Central memory CD8-positive, alpha-beta T cell (primary cell): ENCODE data around the gene LUZP1.

Experiments used
- ATAC-seq: fragments of 150-1000 bp; cut with Tn5 transposase; replicated peaks from 2 replicates; pipeline ENCODE4 v1.10.0; 2022; ENCODE audit warnings: mild to moderate bottlenecking, moderate FRiP score, moderate number of reproducible peaks; ENCODE audit not compliant: poor library complexity, severe bottlenecking; ENCODE audit errors: extremely low read depth
- DNase-seq, 2 donors: peaks; one replicate each; pipeline ENCODE4 v3.0.0; 2021; ENCODE audit warnings: low spot score in 2 of 2
- H3K27ac Mint-ChIP-seq: one replicate; pipeline ENCODE4 v1.8.0; 2022; ENCODE audit warnings: low read depth, mild to moderate bottlenecking, moderate library complexity, mixed read lengths
- H3K27me3 Mint-ChIP-seq: one replicate; pipeline ENCODE4 v1.8.0; 2022; ENCODE audit warnings: mixed read lengths
- H3K36me3 Mint-ChIP-seq: one replicate; pipeline ENCODE4 v1.8.0; 2022; ENCODE audit warnings: mild to moderate bottlenecking, moderate library complexity, mixed read lengths; ENCODE audit not compliant: insufficient read depth
- H3K4me1 Mint-ChIP-seq: one replicate; pipeline ENCODE4 v1.8.0; 2022; ENCODE audit warnings: mixed read lengths
- H3K4me3 Mint-ChIP-seq: one replicate; pipeline ENCODE4 v1.8.0; 2022; ENCODE audit warnings: mild to moderate bottlenecking, moderate library complexity, mixed read lengths
- H3K9me3 Mint-ChIP-seq: one replicate; pipeline ENCODE4 v1.8.0; 2022; ENCODE audit warnings: mixed read lengths

The LUZP1 gene

GRCh38 chr1:23116921-23117699 is 51.5 kb downstream of the LUZP1 start:
- Mint-ChIP-seq H3K9me3 (no peaks in the 10 kb centered on the region), H3K27me3 (no peaks in the 10 kb centered on the region), H3K27ac (peak overlapping the region; percentile 92), H3K4me3 (peak overlapping the region; percentile 32), H3K4me1 (peaks cover 44% of the 10 kb centered on the region), H3K36me3 (peaks cover 19% of the 10 kb centered on the region)
- DNase-seq (no peak), ATAC-seq (no peak)

- Mint-ChIP-seq H3K4me1 (peaks cover 52% of the 10 kb centered on the region), H3K27ac (no peak overlapping the region), H3K4me3 (no peak overlapping the region), H3K9me3 (no peaks in the 10 kb centered on the region), H3K36me3 (peaks cover 19% of the 10 kb centered on the region), H3K27me3 (no peaks in the 10 kb centered on the region)
- DNase-seq (no peak), ATAC-seq (no peak)
These were observed 52.3 kb downstream of the LUZP1 start for GRCh38 chr1:23116216-23116836.

- no peak overlapping the region for H3K4me3 Mint-ChIP-seq
- H3K27me3 Mint-ChIP-seq, result no peaks in the 10 kb centered on the region
- H3K27ac Mint-ChIP-seq, result no peak overlapping the region
- no peaks in the 10 kb centered on the region for H3K9me3 Mint-ChIP-seq
- H3K4me1 Mint-ChIP-seq, result peaks cover 58% of the 10 kb centered on the region
- peaks cover 22% of the 10 kb centered on the region for H3K36me3 Mint-ChIP-seq
- ATAC-seq (no peak), DNase-seq (no peak)
These were observed 54.1 kb downstream of the LUZP1 start for GRCh38 chr1:23114424-23115079.

GRCh38 chr1:23111600-23112535 is 56.8 kb downstream of the LUZP1 start:
- H3K4me3 Mint-ChIP-seq, result no peak overlapping the region
- DNase-seq, result no peak
- no peak for ATAC-seq
- H3K27me3 Mint-ChIP-seq, result no peaks in the 10 kb centered on the region
- no peaks in the 10 kb centered on the region for H3K9me3 Mint-ChIP-seq
- peaks cover 37% of the 10 kb centered on the region for H3K4me1 Mint-ChIP-seq
- peak overlapping the region; percentile 20 for H3K27ac Mint-ChIP-seq
- H3K36me3 Mint-ChIP-seq, result peaks cover 17% of the 10 kb centered on the region

GRCh38 chr1:23110391-23110790 is 58.3 kb downstream of the LUZP1 start:
- peaks cover 17% of the 10 kb centered on the region for H3K36me3 Mint-ChIP-seq
- H3K27ac Mint-ChIP-seq, result peak overlapping the region; percentile 20

GRCh38 chr1:23108918-23109533 is 59.6 kb downstream of the LUZP1 start:
- H3K4me3 Mint-ChIP-seq, result no peak overlapping the region
- peaks cover 19% of the 10 kb centered on the region for H3K36me3 Mint-ChIP-seq
- peak overlapping the region; percentile 36 for H3K27ac Mint-ChIP-seq
- H3K27me3 Mint-ChIP-seq, result no peaks in the 10 kb centered on the region
- DNase-seq, result no peak
- peaks cover 37% of the 10 kb centered on the region for H3K4me1 Mint-ChIP-seq
- no peaks in the 10 kb centered on the region for H3K9me3 Mint-ChIP-seq
- no peak for ATAC-seq

More at GRCh38 chr1:23110391-23110790, 58.3 kb downstream of the LUZP1 start:
- no peaks in the 10 kb centered on the region for H3K9me3 Mint-ChIP-seq
- no peak overlapping the region for H3K4me3 Mint-ChIP-seq
- no peaks in the 10 kb centered on the region for H3K27me3 Mint-ChIP-seq
- no peak for DNase-seq
- ATAC-seq, result no peak
- H3K4me1 Mint-ChIP-seq, result peaks cover 32% of the 10 kb centered on the region

GRCh38 chr1:23103001-23103889 is 65.4 kb downstream of the LUZP1 start:
- H3K36me3 Mint-ChIP-seq, result peaks cover 9% of the 10 kb centered on the region
- no peaks in the 10 kb centered on the region for H3K27me3 Mint-ChIP-seq
- H3K4me3 Mint-ChIP-seq, result peak overlapping the region; percentile 68
- peak overlapping the region; percentile 95 for H3K27ac Mint-ChIP-seq
- ATAC-seq (peak; percentile 90), DNase-seq (peak in 1 of 2 donors; percentile 16)
- no peaks in the 10 kb centered on the region for H3K9me3 Mint-ChIP-seq
- H3K4me1 Mint-ChIP-seq, result peaks cover 53% of the 10 kb centered on the region

- Mint-ChIP-seq H3K4me3 (no peak overlapping the region), H3K36me3 (peaks cover 9% of the 10 kb centered on the region), H3K4me1 (peaks cover 56% of the 10 kb centered on the region), H3K27me3 (no peaks in the 10 kb centered on the region), H3K9me3 (no peaks in the 10 kb centered on the region), H3K27ac (peak overlapping the region; percentile 95)
- ATAC-seq (no peak), DNase-seq (no peak)
These were observed 66.4 kb downstream of the LUZP1 start for GRCh38 chr1:23102289-23102688.

GRCh38 chr1:23101887-23102286 is 66.8 kb downstream of the LUZP1 start:
- DNase-seq, result no peak
- H3K9me3 Mint-ChIP-seq, result no peaks in the 10 kb centered on the region
- peak overlapping the region; percentile 95 for H3K27ac Mint-ChIP-seq
- peaks cover 9% of the 10 kb centered on the region for H3K36me3 Mint-ChIP-seq
- no peak for ATAC-seq
- H3K4me3 Mint-ChIP-seq, result no peak overlapping the region
- H3K4me1 Mint-ChIP-seq, result peaks cover 54% of the 10 kb centered on the region
- no peaks in the 10 kb centered on the region for H3K27me3 Mint-ChIP-seq

- Mint-ChIP-seq H3K9me3 (no peaks in the 10 kb centered on the region), H3K27ac (no peak overlapping the region), H3K4me1 (peaks cover 50% of the 10 kb centered on the region), H3K27me3 (no peaks in the 10 kb centered on the region), H3K4me3 (no peak overlapping the region), H3K36me3 (peaks cover 7% of the 10 kb centered on the region)
- DNase-seq, result no peak
- no peak for ATAC-seq
These were observed 67.4 kb downstream of the LUZP1 start for GRCh38 chr1:23101101-23101827.
